HUDEP-2 (cell line): ENCODE results near the gene RAB31.
"Not testable (repeated sequence)": the region's sequence is repeated elsewhere in the genome, so short reads cannot be mapped to it uniquely, and the experiment has no call there.

Source experiments
- DNase-seq, 76 experiments: peaks; one replicate each; lab custom pipeline; 2025; ENCODE audit not compliant: unreplicated experiment in 76 of 76; lab: John Stamatoyannopoulos, UW

The RAB31 gene, protein sequence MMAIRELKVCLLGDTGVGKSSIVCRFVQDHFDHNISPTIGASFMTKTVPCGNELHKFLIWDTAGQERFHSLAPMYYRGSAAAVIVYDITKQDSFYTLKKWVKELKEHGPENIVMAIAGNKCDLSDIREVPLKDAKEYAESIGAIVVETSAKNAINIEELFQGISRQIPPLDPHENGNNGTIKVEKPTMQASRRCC

DNA sequence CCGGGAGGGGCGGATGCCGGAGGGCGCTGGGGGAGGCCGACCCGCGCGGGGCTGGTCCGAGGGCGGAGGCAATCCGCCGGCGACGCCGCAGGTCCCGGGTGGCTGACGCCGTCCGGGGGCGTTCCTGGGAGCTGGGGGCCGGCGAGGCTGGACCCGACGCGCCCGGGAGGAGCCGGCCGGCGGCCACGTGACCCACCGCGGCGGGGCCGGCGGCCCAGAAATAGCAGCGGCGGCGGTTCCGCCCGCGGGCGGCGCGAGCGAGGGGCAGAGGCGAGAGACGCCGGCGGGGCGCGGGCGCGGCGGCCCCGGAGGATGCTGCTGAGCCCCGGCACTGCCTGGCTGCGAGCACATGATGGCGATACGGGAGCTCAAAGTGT lies at the start of gene RAB31:
TSS of gene RAB31 (plus strand) at position 245 of the 377 bp plus-strand sequence. CDS start at position 350, 105 bp downstream.
- peak in 1 of 76 experiments; percentile 2 for DNase-seq

DNA sequence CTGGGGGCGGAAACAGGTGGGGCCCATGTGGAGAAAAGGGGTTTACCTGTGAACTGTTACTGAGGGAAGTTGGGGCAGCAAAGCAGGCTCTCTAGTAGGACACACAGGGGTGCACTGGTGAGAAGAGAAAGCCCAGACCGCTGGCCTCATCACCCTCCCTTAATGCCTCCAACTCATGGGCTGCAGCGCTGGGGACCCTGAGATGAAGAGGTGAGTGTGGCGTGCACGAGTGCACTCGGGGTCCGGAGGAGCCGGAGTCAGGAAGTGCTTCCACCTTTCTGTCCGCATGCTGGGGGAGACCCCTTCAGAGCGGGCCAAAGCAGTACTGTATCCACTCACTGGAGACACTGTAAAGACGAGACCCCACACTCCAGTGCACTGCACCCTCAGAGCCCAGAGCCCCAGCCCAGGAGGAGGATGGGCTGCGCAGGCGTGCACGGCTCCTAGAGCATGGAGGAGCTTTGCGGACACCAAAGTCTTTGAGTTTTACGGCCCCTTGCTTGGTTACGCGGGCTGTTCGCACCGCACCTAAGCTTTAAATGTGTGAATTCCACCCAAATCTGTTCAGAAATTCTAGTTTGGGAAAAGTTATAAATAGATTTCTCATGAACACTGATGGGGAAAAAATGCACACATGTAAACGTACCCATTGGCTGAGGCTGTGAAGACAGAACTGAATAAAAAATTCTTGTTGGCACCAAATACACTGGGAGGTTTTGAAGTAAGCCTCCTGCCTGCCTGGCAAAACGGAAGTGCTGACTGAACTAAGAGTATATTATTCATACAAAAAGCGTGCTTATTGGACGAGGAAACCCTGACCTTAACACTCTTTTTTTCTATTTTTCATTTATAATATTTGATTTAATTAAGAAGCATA lies 48.4 kb upstream of the RAB31 start:
- no peak for DNase-seq

DNA sequence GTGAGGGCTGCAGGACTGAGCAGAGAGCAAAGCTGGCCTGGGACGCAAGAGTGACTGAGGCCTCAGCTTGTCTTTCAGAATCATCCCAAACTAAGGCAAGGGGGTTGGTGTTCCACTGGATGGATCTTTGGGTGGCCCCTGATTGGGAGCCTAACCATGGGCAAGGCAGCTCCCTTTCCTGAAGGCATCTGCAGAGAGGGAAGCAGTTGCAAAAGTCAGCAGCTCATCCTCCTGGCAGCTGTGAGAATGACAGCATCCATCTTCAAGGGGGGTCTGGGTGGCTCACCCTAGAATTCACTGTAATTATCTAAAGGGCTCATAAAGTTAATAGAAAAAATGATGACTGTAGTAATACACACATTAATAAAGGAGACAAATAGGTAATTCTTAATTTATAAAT lies 46.5 kb upstream of the RAB31 start:
- DNase-seq, result no peak

DNA sequence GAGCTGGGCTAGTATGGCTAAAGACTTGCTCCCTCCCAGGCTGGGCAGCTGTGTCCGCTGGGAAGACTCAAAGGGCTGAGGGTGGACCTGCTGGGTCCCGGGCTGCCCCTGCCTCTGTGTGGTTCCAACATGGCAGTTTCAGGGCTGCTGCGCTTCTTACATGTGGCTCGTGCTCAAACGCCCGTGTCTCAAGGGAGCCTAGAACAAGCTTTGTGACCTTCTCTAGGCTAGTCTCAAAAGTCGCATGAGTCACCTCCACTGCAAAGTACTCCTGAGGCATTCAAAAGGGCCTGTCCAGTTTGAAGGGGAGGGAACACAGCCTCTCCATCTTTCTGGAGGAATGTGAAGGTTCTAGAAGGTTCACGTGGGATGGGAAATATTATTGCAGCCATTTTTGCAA lies 44.7 kb upstream of the RAB31 start:
- no peak for DNase-seq

DNA sequence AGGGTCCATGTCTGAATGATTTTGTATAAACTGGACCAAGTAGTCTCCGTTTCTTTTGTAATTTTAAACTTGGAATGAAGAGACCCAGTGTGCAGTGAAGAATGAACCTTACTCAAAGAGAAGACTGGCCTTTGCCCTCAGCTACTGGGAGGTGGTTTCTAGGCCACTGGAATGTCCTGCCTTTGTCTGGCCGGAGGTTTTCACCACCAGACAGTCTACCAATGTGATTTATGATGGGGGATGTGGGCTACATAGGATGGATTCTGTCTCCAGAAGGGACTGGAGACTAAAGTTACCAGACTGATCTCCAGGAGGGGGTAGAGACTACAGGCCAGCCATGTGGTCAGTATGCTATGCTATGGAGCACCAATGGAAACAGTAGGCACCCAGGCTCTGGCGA lies 42.8 kb upstream of the RAB31 start:
- DNase-seq, result no peak

DNA sequence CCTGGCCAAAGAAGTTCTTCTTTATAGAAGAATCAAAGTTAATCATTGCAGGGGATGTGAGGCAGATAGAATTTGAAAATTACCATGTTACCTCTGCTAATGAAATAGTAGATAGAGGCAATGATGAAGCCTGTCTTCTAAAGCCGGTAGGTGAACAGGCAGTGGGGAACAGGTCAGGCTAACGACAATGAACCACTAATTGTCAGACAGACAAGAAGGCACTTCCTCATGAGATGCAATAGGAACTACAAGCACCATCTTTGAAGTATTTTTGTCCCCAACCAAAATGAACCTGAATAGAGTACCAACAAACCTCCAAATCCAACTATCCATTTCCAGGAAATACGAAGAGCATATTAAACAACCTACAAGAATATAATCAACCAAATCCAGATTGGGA lies 41.6 kb upstream of the RAB31 start:
- no peak for DNase-seq

DNA sequence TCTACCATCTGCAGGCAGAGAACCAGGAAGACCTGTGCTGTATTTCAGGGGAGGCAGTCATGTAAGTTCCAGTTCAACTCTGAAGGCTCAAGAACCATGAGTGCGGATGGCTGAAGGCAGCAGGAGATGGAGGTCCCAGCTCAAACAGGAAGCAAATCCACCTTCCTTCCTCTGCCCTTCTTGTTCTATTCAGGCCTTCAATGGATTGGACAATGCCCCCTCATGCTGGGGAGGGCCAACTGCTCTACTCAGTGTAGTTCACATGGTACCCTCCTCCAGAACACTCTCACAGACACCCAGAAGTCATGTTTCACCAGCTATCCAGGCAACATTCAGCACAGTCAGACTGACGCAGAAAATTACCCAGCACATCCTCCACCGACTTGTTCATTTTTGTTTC lies 39.1 kb upstream of the RAB31 start:
- no peak for DNase-seq

DNA sequence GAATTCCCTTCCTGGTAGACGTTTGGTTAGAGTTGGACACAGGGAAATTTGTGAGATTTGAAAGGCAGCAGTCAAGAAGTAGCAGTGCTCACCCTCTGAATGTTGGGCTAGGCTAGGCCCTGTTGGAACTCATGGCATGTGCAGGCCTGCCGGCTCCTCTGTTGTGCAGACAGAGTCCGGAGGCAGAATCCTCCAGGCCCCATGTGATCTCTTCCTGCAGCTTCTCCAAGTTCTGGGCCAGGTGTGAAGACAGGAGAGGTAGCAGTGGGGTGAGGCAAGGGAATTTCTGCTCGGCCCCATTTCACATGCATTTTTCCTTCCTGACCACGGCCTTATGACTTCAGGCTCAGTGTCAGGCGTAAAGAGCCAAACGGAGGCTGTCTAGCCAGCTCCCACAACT lies 36.9 kb upstream of the RAB31 start:
- no peak for DNase-seq

DNA sequence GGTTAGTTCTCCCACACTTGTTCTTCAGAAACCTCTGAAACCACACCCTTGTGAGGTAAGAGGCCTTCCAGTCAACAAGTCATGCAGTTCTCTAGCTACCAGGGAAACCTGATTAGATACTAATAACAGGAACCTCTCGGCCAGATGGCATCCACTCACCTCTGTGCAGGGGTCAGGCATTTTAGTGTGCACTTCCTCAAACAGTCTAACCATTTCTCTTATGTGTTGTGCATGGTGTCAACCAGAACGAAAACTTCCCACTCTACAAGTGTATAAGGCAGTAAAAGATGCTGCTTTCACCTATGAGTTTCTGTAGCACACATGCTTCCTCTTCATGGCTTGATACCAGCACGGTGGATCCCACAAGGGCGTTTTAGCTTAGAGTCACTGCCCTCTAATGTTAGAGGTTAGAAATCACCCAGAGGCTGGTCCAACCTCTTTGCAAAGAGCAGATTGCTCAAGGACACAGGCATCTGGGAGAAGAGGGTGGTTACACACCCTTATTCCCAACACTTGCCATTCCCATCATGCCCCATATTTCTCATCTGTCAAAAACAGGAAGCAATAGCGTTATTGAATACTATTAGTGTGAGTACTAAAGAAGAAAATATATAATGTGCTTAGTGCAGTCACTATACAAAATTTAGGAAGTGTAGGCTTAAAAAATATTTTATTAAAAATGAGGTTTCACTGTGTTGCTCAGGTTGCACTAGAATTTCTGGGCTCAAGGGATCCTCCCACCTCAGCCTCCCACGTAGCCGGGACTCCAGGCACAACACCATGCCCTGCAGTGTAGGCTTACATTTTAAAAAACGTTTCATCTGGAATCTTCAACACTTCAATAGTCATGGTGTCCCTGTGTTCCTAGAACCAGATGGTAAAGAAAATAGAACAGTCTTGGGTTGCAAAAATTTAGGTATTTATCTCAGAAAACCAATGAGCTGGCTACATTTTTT lies 34.5 kb upstream of the RAB31 start:
- peak in 21 of 76 experiments; percentile 1 to 61 (median 8) for DNase-seq

DNA sequence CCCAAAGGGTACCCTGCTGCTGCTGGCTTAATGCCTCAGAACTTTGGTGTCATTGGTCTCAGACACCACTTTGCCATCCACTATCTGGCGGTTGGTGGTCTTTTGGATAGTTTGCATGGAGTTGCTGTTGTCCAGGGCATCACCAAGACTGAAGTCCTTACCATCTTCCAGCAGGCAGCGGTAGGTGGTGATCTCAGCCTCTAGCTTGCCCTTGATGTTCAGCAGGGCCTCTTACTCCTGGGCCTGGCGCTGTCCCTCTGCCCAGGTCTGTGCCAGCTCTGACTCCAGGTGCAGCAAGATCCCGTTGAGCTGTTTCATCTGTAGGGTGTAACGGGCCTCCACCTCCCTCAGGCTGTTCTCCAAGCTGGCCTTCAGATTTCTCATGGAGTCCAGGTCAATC lies 29.9 kb upstream of the RAB31 start:
- DNase-seq, result not testable (repeated sequence)

DNA sequence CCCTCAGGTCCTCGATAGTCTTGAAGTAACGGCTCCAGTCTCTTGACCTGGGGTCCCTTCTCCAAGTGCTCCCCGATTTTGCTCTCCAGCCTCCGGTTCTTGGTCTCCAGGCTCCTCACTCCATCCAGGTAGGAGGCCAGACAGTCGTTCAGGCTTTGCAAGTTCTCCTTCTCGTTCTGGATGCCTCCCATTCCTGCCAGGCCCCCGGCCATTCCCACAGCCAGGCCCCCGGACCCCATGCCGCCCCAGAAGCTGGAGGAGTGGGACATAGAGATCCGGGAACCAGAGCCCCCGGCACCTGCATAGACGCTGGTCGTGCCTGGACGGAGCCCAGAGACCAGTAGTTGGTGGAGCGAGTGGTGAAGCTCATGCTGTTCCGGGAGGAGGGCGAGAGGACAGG lies 29.0 kb upstream of the RAB31 start:
- DNase-seq, result no peak

DNA sequence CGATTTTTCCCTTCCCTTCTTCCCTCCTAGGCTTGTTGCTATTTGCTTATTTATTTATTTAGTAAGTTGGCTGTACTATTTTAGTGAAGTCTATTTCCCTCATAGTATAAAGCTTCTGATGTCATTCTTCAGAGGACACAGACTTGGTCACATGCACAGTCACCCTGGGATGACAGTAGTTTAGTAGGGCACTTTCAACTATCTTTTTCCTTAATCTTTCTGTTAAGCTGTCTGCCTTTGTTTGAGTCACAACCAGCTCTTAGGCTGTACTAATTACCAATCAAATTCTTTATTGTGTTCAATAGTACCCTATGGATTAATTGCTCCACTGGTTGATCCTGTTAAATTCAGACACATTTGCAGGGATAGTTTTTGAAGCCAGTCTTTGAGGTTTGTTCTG lies 26.9 kb upstream of the RAB31 start:
- peak in 3 of 76 experiments; percentile 10 to 25 (median 14) for DNase-seq

DNA sequence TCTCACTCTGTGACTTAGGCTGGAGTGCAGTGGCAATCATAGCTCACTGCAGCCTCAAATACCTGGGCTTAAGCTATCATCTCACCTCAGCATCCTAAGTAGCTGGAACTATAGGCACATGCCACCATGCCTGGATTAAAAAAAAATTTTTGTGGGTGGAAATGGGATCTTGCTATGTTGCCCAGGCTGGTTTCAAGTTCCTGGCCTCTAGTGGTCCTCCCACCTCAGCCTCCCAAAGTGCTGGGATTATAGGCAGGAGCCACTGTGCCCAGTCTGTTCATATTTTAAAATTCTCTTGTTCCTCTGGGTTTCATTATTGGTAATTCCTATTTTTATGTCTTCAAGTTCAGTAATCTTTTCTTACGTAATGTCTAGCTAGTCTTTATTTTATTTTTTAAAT lies 25.5 kb upstream of the RAB31 start:
- DNase-seq, result no peak

DNA sequence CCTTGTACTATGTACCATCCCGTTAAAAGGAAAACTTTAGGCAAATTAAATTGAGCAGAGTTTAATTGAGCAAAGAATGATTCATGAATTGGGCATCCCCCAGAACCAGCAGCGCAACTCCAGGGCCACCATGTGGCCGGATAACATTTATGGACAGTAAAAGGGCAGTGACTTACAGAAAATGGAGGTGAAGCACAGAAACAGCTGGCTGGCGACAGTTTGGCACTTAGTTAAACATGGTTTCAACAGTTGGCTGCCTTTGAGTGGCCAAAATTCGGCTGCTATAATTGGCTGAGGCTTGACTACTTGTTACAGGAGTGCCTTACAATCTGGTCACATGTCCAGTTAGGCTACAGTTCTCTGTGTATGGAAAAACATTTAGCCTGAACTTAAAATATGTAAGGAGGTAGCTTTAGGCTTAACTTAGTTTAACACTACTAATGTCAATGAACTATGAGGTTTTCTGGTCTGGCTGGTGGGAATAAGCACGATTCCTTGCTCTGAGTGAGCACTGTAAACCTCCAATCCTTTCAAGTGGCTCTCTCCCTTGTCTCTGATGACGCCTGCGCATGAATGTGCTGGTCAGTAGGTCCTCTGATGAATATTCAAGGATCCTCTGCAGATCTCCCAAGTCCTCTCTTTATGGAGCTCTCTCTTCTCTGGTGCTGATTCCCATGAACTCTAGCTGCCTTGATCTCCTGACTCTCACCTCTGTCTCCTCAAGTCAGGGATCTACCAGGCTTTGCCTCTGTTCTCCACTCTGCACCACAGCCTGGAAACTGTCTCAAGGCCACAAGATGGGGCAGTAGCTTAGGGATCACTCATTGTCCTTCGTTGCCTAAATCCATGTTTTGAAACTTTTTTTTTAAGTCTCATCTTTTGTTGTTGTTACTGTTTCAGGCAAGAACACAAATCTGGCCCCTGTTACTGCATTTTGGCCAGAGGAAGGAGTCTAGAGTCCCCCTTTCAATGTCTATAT lies 24.4 kb upstream of the RAB31 start:
- DNase-seq, result peak in 12 of 76 experiments; percentile 1 to 59 (median 24)

DNA sequence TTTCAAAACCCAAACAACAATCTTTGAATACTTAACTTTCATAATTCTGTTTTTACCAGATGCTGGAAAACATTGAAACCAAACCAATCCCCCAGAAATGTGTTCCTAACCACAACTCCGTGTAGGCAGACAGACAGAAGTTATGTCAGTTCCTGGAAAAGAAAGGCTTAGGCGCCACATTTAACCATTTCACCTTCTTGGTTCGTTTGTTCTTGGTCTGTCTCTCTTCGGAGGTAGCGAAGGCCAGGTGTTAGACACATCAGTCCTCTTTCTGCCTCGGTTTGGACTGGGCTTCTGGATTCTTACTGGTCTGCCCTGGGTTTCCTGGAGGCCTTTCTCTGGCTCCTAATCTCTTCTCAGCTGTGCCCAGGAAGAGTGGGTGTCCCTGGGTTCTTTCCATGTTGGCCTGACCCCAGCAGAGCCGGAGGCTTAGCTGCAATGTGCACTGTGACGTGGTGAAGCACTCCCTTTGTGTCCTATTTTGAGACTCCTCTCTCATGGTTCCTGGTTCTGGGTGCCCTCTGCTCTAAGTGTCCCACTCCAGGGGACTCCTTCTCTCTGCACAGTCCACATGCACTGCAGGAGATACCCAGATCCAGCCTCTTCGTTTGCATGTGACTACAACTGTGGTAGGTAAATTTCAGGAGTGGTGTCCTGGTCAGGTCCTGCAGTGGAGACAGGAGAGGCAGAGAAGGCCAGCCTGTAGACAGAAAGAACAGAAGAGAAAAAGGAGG lies 23.1 kb upstream of the RAB31 start:
- DNase-seq, result no peak

DNA sequence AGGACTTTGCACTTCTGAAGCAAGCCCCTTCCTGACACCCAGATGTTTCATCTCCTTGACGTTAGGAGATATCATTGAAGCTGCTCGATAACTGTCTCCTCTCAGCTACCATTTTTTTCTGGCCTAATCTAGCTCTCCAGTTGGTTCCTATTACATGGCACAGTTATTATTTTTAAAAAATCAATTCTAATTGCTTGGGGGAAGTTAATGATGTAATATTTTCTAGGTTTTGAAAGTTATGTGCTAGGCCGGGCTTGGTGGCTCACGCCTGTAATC lies 22.5 kb upstream of the RAB31 start:
- no peak for DNase-seq

DNA sequence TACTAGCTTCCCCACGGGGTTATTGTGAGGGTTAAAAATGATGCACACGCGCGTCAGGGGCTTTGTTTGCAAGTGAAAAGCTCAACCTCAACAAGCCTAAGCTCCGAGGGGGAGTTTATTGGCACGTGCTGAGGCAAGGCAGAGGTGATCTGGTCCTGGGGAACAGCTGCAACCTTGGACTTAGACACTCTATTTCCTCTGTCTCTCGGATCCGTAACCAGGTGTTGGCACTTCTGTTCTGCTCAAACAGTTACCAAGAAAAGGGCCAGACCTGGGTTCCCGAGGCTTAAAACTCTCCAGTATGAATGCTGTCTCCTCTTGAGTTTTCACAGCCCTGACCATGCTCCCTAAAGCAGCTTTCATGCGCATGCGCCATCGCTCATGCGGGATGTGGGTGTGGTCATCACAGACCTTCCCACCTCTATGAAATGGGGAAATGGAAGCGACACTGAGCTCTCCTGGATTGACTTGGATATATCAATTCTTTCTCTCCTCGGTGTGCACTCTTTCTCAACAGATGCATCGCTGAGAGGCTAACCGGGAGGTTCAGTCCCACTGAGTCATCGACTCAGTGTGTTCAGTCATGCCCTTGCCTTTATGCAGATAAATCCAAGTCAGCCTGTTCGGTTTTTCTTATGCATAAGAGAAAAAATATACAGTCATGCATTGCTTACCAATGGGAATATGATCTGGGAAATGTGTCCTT lies 19.9 kb upstream of the RAB31 start:
- DNase-seq, result no peak

DNA sequence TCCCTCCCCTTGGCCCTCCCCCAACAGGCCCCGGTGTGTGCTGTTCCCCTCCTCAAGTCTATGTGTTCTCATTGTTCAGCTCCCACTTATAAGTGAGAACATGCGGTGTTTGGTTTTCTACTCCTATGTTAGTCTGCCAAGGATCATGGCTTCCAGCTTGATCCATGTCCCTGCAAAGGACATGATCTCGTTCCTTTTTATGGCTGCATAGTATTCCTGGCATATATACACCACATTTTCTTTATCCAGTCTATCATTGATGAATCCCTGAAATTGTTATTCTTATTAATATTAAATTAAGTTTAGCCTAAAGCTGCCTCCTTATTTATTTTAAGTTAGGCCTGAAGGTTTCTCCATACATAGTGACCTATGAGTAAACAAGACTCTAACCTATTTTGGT lies 18.8 kb upstream of the RAB31 start:
- DNase-seq, result no peak
